Medulla oblongata (tissue), 1 donor: ENCODE results near the gene CAMTA1.
"Not testable (repeated sequence)": the region's sequence is repeated elsewhere in the genome, so short reads cannot be mapped to it uniquely, and the experiment has no call there.

Experiments
- DNase-seq: peaks from one replicate; pipeline ENCODE4 v3.0.0-alpha.2; 2015; ENCODE audit errors: extremely low spot score

Gene CAMTA1

DNA sequence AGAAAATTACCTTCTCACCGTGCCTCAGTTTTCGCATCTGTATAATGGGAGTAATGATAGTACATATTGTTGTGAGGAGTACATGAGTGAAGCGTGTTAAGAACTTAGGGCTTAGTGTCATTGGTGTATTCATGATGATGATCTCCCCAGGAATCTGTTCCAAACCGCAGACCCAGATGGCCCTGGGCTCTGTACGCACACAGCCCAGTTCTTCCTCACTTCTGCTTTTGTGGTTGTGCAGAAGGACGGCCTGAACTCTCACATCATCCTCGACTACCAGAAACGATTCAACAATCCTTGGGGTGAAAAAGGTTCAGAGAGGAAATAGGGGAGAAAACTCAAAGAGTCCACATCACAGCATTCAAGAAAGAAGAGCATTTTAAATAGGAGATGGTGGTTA lies 323.0 kb downstream of the CAMTA1 start:
- no peak for DNase-seq

DNA sequence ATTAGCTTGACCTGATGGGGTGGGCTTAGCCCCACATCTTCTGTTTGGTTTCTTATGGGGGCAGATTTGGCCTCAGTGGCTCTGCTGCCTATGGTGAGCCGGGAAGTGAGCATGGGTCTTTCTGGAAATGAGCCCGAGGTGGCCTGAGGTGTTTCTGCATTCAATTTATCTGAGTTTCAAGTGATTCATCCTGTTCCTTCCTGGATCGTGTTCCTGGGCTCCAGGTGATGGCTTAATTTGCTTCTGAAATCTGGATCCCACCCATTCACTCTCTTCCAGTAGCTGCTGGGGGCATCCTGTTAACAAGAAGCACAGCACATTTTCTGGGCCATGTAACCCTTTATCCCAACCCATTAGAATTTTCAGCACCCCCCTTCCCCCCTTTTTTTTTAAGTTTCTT lies 324.6 kb downstream of the CAMTA1 start:
- no peak for DNase-seq

GRCh38 chr1:7110321-7110720 lies 325.1 kb downstream of the CAMTA1 start:
- DNase-seq, result no peak

GRCh38 chr1:7111853-7112252 lies 326.6 kb downstream of the CAMTA1 start:
- no peak for DNase-seq

DNA sequence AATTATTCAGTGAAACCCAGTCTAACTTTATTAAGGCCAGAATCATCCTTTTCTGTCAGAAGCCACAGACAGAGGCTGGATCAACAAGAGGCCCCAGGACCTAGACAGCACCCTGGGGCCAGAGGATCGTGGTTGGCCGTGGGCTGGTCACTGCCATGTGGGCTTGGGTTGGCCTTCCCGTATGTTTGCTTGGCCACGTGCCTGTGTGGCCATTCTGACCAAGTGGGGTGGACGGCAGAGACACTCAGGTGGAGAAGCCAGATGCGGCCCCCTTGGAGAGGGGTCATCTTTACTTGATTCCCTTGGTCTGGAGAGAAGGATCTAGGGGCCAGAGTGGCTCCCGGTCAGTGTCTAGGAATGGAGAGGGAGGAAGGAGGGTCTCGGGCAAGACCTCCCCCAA lies 327.9 kb downstream of the CAMTA1 start:
- DNase-seq, result no peak

DNA sequence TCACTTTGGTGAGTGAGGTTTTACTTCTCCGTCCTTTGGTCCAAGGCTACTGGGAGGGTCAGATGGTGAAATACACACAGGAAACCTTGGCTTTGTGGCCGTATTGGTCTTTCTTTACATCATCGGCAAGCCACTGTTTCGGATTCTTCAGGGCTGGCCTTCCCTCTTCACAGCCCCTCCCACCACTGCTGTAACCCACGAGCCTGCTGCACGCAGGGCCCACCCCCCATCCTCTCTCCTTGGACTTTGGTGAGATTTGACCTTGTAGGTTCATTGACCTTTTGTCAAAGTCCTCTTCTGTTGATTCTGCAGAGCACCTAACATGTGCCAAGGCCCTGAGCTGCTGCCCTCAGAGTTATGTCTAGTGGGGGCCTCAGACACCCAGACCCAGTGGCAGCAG lies 328.6 kb downstream of the CAMTA1 start:
- DNase-seq, result no peak

GRCh38 chr1:7116001-7116400 lies 330.7 kb downstream of the CAMTA1 start:
- DNase-seq, result no peak

DNA sequence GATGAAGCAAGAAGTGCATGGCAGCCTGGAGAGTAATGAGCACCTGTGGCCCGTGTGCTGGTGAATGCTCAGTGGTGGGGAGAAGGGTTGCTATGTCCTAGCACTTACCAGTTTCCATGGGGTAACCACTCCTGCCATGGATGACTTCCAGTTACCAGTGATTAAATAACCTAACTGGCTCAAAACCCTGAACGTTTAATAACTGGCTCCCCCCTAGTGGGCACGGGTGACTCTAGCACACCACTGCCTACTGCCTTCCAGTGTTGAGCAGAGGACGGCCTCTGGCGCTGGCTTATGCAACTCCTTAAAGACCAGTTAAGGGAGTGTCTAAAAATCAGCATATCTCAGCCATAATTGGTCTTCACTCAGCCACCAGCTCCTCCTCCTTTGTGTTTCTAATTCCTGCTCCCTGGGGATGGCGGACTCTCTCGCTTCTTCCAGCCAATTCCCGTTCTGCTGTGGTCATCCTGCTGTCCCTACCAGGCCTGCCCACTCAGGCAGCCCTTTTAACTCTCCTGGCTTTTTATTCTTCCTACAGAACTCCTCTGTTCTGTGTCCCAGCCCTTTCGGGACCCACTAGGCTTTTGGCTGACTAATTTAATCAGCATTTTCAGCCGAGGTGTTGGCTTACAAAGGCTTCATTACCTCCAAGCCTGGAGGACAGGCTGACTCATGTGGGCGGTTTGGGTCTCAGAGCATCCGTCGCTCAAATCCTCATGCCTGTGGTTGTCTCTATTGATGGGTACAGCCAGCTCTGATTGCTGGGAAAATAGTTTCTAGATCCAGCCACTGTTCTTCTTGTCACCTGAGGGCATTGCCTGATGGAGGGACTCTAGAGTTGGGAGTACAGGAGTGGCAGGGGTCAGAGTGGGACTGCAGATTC lies 332.4 kb downstream of the CAMTA1 start:
- DNase-seq, result peak; percentile 24

- DNase-seq, result no peak
These were observed 333.9 kb downstream of the CAMTA1 start for GRCh38 chr1:7119156-7119555.

GRCh38 chr1:7120863-7121621 lies 335.8 kb downstream of the CAMTA1 start:
- no peak for DNase-seq

GRCh38 chr1:7121622-7121988 lies 336.4 kb downstream of the CAMTA1 start:
- DNase-seq, result peak; percentile 70

DNA sequence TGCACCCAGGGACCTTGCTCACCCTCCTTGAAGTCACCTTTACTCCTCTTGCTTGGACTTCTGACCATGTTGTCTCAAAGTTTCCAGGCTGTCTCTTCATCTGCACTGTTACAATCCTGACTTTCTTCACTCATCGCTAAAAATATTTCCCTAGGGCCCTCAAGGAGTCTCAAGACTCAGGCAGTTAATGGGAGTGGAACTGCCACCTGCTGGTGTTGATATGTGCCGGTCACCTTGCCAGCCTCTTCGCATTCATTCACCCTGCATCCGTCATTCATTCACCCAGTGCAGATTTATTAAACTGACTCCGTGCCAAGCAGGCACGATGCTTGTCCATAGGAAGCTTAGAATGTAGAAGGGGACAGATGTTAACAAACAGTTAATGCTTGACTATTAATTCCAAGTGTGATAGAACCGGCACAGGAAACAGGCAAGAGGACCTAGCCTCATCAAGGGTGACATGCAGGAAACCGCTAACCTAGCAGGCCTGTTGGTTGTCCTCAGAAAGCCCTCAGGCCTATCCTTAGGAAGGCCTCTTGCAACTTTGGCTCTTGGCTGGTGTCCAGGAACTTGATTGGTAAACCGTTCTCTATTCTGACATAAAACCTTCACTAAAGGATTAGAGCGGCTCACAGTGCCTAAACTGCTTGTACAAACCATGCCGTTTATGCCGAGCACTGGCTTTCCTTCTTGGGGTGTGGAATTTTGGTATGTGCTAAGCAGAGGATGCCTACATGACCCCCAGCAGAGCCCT lies 342.2 kb downstream of the CAMTA1 start:
- no peak for DNase-seq

DNA sequence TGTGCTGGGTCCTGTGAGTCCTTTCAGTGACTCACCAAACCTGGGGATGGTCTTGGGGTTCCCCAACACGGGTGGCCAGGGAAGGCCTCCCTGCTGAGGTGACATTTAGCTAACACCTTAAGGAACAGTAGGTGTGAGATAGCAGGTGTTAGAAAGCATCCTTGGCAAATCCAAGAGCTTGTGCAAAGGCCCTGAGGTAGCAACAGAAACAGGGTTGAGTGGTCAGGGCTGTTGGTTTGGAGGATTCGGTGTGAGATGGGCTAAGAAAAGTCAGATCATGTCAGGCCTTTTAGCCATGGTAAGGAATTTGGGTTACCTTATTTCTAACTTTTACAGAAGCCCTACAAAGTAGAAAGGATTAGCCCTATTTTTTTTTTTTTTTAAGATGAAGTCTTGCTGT lies 343.0 kb downstream of the CAMTA1 start:
- DNase-seq, result no peak

GRCh38 chr1:7130127-7130526 lies 344.9 kb downstream of the CAMTA1 start:
- no peak for DNase-seq

- DNase-seq, result no peak
These were observed 350.2 kb downstream of the CAMTA1 start for GRCh38 chr1:7135493-7135892.

- DNase-seq, result no peak
These were observed 351.1 kb downstream of the CAMTA1 start for GRCh38 chr1:7136166-7136953.

DNA sequence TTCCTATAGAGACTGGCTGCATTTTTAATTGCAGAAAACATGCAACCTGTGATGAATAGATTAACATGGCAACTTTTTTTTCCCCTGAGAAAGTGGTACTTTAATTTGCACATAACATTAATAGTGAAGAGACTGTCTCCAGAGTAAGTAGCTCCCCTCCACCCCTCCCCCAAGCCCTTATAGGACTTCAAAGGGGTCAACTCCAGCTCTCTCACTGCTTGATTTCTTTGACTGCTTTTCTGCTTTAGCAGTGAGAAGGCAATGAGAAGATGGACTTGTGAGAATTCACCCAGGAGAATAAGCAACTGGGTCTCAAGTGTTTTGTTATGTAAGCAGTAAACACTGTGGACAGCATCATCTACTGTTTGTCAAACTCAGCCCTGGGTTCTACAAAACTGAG lies 355.0 kb downstream of the CAMTA1 start:
- DNase-seq, result no peak

- no peak for DNase-seq
These were observed 360.7 kb downstream of the CAMTA1 start for GRCh38 chr1:7145947-7146346.

DNA sequence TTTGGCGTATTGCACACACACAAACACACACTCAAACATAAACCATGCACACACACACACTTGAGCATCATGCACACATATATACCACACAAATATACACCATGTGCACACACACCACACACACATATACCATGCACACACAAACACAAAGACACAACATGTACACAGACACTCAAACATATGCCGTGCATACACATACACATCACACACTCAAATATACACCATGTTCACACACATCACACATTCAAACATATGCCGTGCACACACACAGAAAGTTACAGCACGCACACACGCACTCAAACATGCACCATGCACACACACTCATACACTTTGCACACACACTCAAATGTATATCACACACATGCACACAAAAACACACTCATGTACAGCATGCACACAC lies 361.5 kb downstream of the CAMTA1 start:
- no peak for DNase-seq

DNA sequence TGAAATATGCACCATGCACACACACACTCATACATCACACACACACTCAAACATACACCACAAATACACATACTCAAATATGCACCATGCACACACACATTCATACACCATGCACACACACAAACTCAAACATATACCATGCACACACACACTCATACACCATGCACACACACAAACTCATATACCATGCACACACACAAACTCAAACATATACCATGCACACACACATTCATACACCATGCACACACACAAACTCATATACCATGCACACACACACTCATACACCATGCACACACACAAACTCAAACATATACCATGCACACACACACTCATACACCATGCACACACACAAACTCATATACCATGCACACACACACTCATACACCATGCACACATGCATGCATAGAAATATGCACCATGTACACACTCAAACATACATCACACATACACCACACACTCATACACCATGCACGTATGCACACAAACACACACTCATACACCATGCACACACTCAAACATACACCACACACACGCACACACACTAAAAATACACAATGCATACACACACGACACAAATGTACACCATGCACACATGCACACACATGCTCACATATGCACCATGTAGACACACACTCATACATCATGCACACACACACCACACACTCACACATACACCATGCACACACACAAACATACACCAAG lies 362.5 kb downstream of the CAMTA1 start:
- not testable (repeated sequence) for DNase-seq
